Measurements from ENCODE around the gene RAB1B. TPM values are rescaled to one million over a fixed set of nuclear protein-coding genes. Genes with fewer than 3 reads are reported as not detected.

Gene RAB1B
- total RNA-seq, 1 experiment from 2014 or later, result 148 TPM

DNA sequence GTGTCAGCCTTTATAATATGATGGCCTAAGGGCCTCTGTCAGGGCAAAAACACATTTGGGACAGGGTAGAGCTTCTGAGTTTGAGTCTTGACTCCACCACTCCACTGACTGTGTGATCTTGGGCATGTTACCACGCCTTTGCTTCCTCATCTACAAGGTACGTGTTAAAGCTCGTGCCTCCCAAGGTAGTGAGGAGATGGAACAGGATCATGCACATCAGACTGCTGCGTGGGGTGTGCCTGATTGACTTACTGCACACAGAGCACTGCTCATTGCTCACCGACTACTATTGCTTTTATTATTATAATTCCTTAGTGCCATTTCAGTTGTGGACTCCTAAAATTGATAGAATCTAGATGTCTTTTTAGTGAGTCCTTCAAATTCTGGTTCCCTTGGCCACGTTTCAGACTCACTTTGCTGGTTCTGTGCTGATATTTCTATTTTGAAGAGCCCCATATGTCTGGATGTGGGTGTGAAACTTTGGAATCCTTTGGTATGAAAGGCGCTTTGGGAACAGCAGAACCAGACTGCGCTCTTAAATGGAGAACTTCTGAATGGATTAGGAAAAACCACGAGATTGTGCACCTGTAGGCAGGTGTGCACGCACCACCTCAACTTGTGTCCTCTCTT is 44.1 kb upstream of the RAB1B start:
- DNase-seq (ENCODE audit: low read depth, low spot score) (no peak), ATAC-seq (no peak)
- ChIA-PET POLR2A (no interaction called here), RAD21 (ENCODE audit: low non-redundant PET in 1 of 2, low total read pairs in 2 of 2, uncharacterized antibody in 2 of 2, unreplicated experiment in 2 of 2) (no interaction called here), CTCF (no interaction called here)
- H3K27me3 ChIP-seq (ENCODE audit: insufficient read depth, low read length), result no peaks in the 10 kb centered on the region
- no peak overlapping the region for H3K4me2 ChIP-seq (ENCODE audit: low read length)
- H3K4me3 ChIP-seq (replicated peaks in 1 of 2; ENCODE audit: low read depth in 1 of 2, low read length in 2 of 2), result no peak overlapping the region
- H2AFZ ChIP-seq (ENCODE audit: low read depth, low read length, poor library complexity, severe bottlenecking), result no peak overlapping the region
- no peaks in the 10 kb centered on the region for H3K9me2 ChIP-seq (ENCODE audit: insufficient read depth)
- BruUV-seq (replicated peaks), result no TSS peak
- peaks cover 3 to 4% of the 10 kb centered on the region in 2 experiments; a peak in 1 of 4 replicates for H3K36me3 ChIP-seq (ENCODE audit: control insufficient read depth in 1 of 2, insufficient read depth in 2 of 2, low read length in 2 of 2)
- TF ChIP-seq ATF3 (IDR thresholded peaks at IDR 0.05) (no peak), RAD21 (IDR thresholded peaks at IDR 0.05; ENCODE audit: low read depth) (no peak), SIN3A (IDR thresholded peaks at IDR 0.05; ENCODE audit: low read depth) (no peak), EZH2 (IDR thresholded peaks at IDR 0.05) (no peak), POLR2AphosphoS5 (IDR thresholded peaks at IDR 0.05; ENCODE audit: low read depth, low read length) (no peak)
- TF ChIP-seq, protein P1, sequence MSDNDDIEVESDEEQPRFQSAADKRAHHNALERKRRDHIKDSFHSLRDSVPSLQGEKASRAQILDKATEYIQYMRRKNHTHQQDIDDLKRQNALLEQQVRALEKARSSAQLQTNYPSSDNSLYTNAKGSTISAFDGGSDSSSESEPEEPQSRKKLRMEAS (IDR thresholded peaks at IDR 0.05), result no peak
- H4K20me1 ChIP-seq (ENCODE audit: insufficient read depth), result no peaks in the 10 kb centered on the region
- H3K27ac ChIP-seq (ENCODE audit: low read depth, low read length), result no peak overlapping the region
- no peaks in the 10 kb centered on the region for H3K9me3 ChIP-seq (ENCODE audit: control insufficient read depth in 1 of 2, insufficient read depth in 1 of 2, low read depth in 1 of 2, low read length in 2 of 2)
- no peaks in the 10 kb centered on the region for H3K79me2 ChIP-seq (ENCODE audit: insufficient read depth, low read length)
- intact Hi-C loops (cut with micrococcal nuclease), result no loop called here
- no peak overlapping the region for H3K9ac ChIP-seq (ENCODE audit: low read length)
- peaks cover 0 to 8% of the 10 kb centered on the region in 2 experiments; a peak in 1 of 4 replicates for H3K4me1 ChIP-seq (ENCODE audit: control insufficient read depth in 1 of 2, insufficient read depth in 2 of 2, low read length in 2 of 2)

GRCh38 chr11:66225066-66225465 is 43.4 kb upstream of the RAB1B start:
- no TSS peak for BruUV-seq (replicated peaks)
- Histone ChIP-seq H3K36me3 (ENCODE audit: control insufficient read depth in 1 of 2, insufficient read depth in 2 of 2, low read length in 2 of 2) (peaks cover 3 to 4% of the 10 kb centered on the region in 2 experiments; a peak in 1 of 4 replicates), H3K9me2 (ENCODE audit: insufficient read depth) (no peaks in the 10 kb centered on the region), H2AFZ (ENCODE audit: low read depth, low read length, poor library complexity, severe bottlenecking) (no peak overlapping the region), H3K27ac (ENCODE audit: low read depth, low read length) (no peak overlapping the region), H3K9ac (ENCODE audit: low read length) (no peak overlapping the region), H3K4me2 (ENCODE audit: low read length) (no peak overlapping the region), H4K20me1 (ENCODE audit: insufficient read depth) (no peaks in the 10 kb centered on the region), H3K27me3 (ENCODE audit: insufficient read depth, low read length) (no peaks in the 10 kb centered on the region), H3K4me1 (ENCODE audit: control insufficient read depth in 1 of 2, insufficient read depth in 2 of 2, low read length in 2 of 2) (peaks cover 0 to 8% of the 10 kb centered on the region in 2 experiments; a peak in 1 of 4 replicates), H3K4me3 (replicated peaks in 1 of 2; ENCODE audit: low read depth in 1 of 2, low read length in 2 of 2) (no peak overlapping the region), H3K9me3 (ENCODE audit: control insufficient read depth in 1 of 2, insufficient read depth in 1 of 2, low read depth in 1 of 2, low read length in 2 of 2) (no peaks in the 10 kb centered on the region), H3K79me2 (ENCODE audit: insufficient read depth, low read length) (no peaks in the 10 kb centered on the region)
- no peak for DNase-seq (ENCODE audit: low read depth, low spot score)
- RAD21 ChIA-PET (ENCODE audit: low non-redundant PET in 1 of 2, low total read pairs in 2 of 2, uncharacterized antibody in 2 of 2, unreplicated experiment in 2 of 2), result no interaction called here
- ATAC-seq, result no peak
- intact Hi-C loops (cut with micrococcal nuclease), result no loop called here
- POLR2A ChIA-PET, result no interaction called here
- CTCF ChIA-PET, result no interaction called here
- TF ChIP-seq ATF3 (IDR thresholded peaks at IDR 0.05), result no peak
- no peak for TF ChIP-seq POLR2A (IDR thresholded peaks at IDR 0.05; ENCODE audit: borderline replicate concordance, extremely low read depth, insufficient read depth, insufficient read length)
- TF ChIP-seq, protein P1 (IDR thresholded peaks at IDR 0.05), result no peak
- no peak for TF ChIP-seq ELF1 (IDR thresholded peaks at IDR 0.05; ENCODE audit: borderline replicate concordance, low read depth)
- no peak for TF ChIP-seq YY1 (IDR thresholded peaks at IDR 0.05; ENCODE audit: extremely low read depth, insufficient replicate concordance, low read depth, low read length)
- TF ChIP-seq EGR1 (IDR thresholded peaks at IDR 0.05; ENCODE audit: low read depth), result no peak
- no peak for TF ChIP-seq CTCF (IDR thresholded peaks at IDR 0.05 in 2 of 3, conservative IDR thresholded peaks at IDR 0.05 in 1 of 3; ENCODE audit: borderline replicate concordance in 1 of 3, insufficient read depth in 1 of 3, low read depth in 2 of 3, low read length in 2 of 3)
- no peak for TF ChIP-seq ZFX (IDR thresholded peaks at IDR 0.05)
- TF ChIP-seq, protein P2, sequence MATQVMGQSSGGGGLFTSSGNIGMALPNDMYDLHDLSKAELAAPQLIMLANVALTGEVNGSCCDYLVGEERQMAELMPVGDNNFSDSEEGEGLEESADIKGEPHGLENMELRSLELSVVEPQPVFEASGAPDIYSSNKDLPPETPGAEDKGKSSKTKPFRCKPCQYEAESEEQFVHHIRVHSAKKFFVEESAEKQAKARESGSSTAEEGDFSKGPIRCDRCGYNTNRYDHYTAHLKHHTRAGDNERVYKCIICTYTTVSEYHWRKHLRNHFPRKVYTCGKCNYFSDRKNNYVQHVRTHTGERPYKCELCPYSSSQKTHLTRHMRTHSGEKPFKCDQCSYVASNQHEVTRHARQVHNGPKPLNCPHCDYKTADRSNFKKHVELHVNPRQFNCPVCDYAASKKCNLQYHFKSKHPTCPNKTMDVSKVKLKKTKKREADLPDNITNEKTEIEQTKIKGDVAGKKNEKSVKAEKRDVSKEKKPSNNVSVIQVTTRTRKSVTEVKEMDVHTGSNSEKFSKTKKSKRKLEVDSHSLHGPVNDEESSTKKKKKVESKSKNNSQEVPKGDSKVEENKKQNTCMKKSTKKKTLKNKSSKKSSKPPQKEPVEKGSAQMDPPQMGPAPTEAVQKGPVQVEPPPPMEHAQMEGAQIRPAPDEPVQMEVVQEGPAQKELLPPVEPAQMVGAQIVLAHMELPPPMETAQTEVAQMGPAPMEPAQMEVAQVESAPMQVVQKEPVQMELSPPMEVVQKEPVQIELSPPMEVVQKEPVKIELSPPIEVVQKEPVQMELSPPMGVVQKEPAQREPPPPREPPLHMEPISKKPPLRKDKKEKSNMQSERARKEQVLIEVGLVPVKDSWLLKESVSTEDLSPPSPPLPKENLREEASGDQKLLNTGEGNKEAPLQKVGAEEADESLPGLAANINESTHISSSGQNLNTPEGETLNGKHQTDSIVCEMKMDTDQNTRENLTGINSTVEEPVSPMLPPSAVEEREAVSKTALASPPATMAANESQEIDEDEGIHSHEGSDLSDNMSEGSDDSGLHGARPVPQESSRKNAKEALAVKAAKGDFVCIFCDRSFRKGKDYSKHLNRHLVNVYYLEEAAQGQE (IDR thresholded peaks at IDR 0.05; ENCODE audit: low read depth), result no peak
- TF ChIP-seq CBX3 (IDR thresholded peaks at IDR 0.05; ENCODE audit: low read depth), result no peak
